GM18907 (cell line): ENCODE data around the gene FAM219B.
A peak's percentile ranks its signal among the peaks of the same experiment; 100 is the strongest.
"Not testable (repeated sequence)": the region's sequence is repeated elsewhere in the genome, so short reads cannot be mapped to it uniquely, and the experiment has no call there.

Source experiments
- ATAC-seq: cut with Tn5 transposase; IDR thresholded peaks from one replicate; pipeline ENCODE4 v1.9.1; 2021; ENCODE audit warnings: mild to moderate bottlenecking, moderate library complexity; ENCODE audit not compliant: unreplicated experiment

Gene FAM219B

GRCh38 chr15:74906450-74907162 is at the start of gene FAM219B:
Gene FAM219B, minus strand, starts transcription at chr15:74906851. Its CDS starts 51 bp downstream, at chr15:74906800.
- peak; percentile 77 for ATAC-seq

DNA sequence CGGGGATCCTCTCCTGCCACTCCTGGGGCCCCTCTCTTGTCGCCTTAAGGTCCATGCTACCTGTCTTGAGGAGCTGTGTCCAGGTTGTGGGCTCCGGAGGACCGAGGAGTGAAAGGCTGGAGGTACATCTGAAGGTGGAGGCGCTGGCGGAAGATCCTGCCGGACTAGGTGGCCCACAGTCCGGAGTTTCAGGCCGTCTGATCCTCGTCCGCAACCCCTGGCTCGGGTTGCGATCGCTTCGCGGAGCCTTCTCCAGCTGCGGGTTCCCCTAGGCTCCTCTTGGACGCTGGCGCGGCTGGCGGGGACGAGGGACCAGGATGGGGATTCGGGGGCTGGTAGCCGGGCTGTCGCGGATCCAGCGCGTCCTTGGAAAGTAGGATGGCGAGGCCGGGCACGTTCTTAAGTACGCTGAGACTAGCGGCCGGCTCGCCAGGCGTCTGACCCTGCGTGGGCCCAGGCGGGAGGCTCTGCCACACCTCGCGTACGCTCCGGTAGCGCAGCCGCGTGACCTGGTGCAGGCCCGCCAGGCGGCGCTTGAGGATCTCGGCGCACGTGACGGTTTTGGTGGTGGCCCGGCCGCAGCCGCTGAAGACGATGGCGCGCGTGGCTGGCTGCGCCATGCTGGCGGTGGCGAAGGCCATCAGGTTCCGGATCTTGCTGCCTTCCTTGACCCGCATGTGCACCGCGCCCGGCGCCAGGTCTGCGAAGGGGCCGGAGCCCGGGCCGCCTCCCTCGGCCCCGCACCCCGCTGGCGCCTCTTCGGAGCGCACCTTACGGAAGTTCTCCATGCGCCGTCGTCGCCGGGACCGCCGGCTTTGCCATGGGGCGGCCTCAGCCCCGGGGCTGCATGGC is 49.4 kb upstream of the FAM219B start:
- peak; percentile 46 for ATAC-seq

GRCh38 chr15:74955017-74955416 is 48.4 kb upstream of the FAM219B start:
- ATAC-seq = no peak

- no peak for ATAC-seq
Observed at GRCh38 chr15:74954515-74954914, 47.9 kb upstream of the FAM219B start.

DNA sequence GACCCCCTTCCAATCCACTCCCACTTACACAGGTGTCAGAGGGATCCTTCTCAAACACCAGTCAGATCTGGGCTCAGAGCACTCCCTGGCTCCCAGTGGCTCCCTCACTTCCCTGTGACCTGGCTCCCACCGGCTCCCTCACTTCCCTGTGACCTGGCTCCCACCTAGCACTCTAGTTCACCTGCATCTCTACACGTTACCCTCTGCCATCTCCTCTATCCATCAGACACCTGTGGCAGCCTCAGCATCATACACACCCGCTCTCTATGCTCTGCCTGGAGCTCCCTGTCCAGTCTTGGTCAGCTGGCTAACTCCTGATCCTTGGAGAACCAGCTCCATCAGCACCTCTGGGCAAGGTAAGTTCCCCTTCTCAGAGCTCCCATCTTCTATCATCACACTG is 44.4 kb upstream of the FAM219B start:
- no peak for ATAC-seq

GRCh38 chr15:74950078-74950908 is 43.6 kb upstream of the FAM219B start:
- no peak for ATAC-seq

- peak; percentile 85 for ATAC-seq
Observed at GRCh38 chr15:74937590-74938371, 31.1 kb upstream of the FAM219B start, which contains the start of gene COX5A. Gene COX5A, minus strand, starts transcription at chr15:74938073. Its CDS starts 59 bp downstream, at chr15:74938014.

- no peak for ATAC-seq
Observed at GRCh38 chr15:74937272-74937589, 30.6 kb upstream of the FAM219B start.

DNA sequence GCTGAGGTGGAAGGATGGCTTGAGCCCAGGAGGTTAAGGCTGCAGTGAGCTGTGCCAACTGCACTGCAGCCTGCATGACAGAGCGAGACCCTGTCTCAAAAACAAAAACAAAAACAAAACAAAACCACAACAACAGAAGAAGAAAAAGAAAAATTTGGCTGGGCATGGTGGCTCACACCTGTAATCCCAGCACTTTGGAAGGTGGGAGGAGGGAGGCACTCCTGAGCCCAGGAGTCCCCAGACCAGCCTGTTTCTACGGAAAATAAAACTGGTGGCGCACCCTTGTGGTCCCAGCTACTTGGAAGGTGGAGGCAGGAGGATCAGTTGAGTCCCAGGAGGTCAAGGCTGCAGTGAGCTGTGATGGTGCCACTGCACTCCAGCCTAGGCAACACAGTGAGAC is 28.5 kb upstream of the FAM219B start:
- not testable (repeated sequence) for ATAC-seq

GRCh38 chr15:74933573-74933972 is 26.9 kb upstream of the FAM219B start:
- no peak for ATAC-seq

GRCh38 chr15:74928771-74929198 is 22.1 kb upstream of the FAM219B start:
- no peak for ATAC-seq

- ATAC-seq = no peak
Observed at GRCh38 chr15:74924525-74924924, 17.9 kb upstream of the FAM219B start.

GRCh38 chr15:74920456-74920855 is 13.8 kb upstream of the FAM219B start:
- ATAC-seq = no peak

GRCh38 chr15:74917676-74918075 is 11.0 kb upstream of the FAM219B start:
- ATAC-seq = no peak

GRCh38 chr15:74913799-74914198 is 7.1 kb upstream of the FAM219B start:
- not testable (repeated sequence) for ATAC-seq

DNA sequence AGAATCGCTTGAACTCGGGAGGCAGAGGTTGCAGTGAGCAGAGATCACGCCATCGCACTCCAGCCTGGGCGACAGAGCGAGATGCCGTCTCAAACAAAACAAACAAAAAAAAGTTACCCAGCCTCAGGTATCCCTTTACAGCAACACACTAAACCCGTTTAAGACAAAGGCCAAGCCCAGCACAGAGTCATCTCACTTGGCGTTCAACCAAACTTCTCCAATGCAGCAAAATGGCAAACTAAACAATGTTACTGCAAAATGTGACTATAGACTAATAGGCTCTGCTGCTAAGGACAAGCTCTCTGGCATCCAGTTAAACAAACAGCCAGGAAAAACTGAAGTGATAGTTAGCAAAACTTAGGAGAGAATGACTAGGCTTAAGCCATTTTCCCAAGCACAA is 6.4 kb upstream of the FAM219B start:
- ATAC-seq = no peak

DNA sequence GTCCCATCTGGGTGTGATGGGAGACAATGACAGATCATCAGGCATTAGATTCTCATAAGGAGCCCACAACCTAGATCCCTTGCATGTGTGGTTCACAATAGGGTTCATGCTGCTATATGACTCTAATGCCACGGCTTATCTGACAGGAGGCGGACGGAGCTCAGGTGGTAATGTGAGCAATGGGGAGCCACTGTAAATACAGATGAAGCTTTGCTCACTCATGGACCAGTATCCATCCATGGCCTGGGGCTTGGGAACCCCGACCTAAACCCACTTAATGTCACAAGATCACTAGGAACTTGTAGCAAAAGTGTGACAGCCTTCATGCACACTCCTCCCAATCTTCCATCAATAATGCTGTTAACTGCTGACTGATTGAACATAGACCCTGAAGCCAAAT is 2.0 kb upstream of the FAM219B start:
- ATAC-seq = no peak

DNA sequence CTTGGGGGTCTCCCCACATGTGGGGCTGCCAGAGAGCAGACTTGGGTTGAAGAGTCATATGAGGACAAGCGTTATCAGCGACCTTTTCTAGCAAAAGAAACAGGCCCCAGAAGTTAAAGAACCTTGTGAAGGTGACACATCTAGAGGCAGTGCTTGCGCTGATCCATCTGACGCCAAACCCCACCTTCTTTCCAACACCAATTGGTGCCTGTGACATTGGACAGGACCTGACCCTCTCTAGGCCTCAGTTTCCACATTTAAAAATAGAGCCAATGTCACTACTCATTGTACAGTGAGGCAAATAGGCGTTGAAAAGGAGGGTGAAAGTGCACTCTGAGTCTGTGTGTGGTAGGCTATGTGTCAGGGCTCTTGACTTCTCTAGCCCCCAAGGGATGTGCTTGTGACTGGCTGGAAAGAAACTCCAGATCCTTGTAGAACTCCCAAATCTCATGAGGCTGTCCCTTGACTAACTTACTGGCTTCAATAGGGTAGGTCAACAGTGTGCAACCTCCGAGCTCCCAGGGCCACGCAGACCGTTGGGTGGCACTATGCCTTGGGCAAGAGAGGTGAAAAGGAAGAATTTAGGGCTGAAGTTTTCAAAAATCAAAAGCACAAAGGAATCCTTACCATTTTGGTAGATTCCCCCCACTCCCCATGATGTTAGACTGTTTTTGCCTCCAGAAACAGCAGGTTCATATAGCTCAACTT is 666 bp upstream of the FAM219B start:
- no peak for ATAC-seq

GRCh38 chr15:74906067-74906449 is 593 bp downstream of the FAM219B start:
- ATAC-seq = peak; percentile 25
